ENCODE results near the gene METTL9.

METTL9 gene

DNA sequence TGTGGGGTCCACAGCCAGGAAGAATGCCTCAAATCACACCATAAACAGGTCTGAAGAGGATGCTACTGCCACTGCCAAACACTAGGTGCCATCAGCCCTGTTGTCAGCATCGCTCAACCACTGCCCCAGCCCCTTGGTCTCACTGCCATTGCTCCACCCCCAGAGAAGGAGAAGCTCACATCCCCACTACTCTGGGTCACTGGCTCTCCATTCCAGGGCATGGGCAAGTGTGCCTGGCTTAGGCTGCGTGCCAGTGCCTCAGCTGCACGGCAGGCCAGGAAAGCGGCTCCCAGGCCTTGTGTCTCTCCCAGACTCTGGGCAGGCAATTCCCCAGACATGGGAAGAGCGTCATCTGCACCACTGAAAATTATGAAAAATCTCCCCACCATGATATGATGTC is 54.2 kb downstream of the METTL9 start:
- TF ChIP-seq GATA3 (IDR thresholded peaks at IDR 0.05; ENCODE audit: low read depth, low read length) (no peak), GATA2 (IDR thresholded peaks at IDR 0.05; ENCODE audit: low read depth, low read length) (no peak)

DNA sequence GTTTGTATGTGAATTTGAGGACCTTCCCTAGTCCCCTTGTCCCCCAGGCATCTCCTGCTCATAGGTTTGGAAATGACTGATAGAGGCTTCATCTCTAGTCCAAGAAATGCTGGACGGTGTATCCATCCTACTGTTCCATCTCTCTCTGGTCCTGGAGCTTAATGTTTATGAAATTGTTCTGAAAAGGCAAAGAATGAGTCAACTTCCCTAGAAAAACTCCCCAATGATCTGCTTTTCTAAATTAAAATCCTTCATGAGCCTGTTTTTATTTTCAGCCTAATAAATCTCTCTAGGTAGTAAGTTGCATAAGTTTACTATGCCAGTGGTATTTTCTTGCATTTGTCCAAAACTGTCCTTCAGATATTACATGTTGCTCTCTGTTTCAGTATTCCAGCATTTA is 55.1 kb downstream of the METTL9 start:
- TF ChIP-seq GATA2 (IDR thresholded peaks at IDR 0.05; ENCODE audit: low read depth, low read length) (no peak), GATA3 (IDR thresholded peaks at IDR 0.05; ENCODE audit: low read depth, low read length) (no peak)

DNA sequence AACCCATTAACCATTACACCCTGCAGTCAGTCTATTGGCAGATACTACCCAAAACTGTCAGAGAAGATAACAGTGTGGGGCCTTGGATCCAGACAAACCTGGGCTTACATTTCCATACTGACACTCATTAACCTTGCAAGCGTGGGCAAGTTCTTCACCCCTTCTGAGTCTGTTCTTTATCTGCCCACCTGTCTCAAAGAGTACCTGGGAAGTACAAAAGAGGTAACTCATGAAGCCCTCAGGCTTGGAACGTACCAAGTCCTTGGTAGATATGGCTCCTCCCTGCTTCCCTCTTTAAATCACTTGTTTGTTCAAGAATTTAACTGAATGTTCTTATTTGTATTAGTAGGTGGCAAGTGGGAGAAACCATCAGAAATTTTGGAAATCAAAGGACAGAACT is 55.5 kb downstream of the METTL9 start:
- no peak for TF ChIP-seq GATA3 (IDR thresholded peaks at IDR 0.05; ENCODE audit: low read depth, low read length)
- no peak for TF ChIP-seq GATA2 (IDR thresholded peaks at IDR 0.05; ENCODE audit: low read depth, low read length)

DNA sequence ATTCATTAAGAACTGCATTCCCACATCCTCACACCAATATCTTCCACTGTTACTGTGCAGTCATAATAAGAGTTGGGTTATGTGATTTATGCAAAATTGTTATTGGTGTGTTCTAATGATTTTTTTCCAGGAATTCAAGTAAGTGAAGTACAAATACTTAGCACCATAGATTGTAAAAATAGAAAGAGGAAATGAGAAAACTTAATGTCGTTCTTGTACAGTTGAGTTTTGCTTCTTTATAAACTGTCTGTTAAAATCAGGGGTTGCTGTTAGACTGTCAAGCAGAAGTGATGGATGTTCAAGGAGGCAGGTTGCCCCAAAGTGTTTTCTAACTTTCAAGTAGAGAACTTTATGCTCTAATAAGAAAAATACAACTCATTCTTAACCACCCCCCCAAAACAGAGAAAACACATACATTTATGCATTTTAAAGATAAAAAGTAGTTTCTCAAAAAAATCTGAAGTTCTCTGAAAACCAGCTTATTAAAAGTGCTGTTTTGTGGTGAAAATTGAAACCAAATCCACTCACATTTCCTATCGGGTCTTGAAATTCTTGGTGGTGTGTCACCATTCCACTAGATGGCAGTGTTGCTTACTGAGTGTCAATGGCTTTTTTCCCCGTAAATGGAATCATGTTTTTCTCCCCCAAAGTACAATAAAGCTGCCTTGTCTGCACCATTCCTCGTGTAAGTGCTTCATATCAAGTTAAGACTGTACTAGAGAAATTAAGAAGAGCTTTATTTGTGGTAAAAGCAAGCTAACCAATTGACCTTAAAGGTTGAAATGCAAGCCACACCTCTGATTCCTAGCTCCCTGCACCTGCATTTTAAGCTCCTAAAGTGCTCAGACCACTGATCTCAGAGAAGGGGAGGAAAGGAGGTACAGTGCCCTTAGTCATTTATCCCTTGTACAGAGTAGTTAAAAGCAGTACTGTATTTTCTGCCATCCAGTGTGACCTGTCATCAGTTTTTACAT is 57.7 kb downstream of the METTL9 start:
- TF ChIP-seq GATA2 (IDR thresholded peaks at IDR 0.05; ENCODE audit: low read depth, low read length) (no peak), GATA3 (IDR thresholded peaks at IDR 0.05; ENCODE audit: low read depth, low read length) (no peak)

DNA sequence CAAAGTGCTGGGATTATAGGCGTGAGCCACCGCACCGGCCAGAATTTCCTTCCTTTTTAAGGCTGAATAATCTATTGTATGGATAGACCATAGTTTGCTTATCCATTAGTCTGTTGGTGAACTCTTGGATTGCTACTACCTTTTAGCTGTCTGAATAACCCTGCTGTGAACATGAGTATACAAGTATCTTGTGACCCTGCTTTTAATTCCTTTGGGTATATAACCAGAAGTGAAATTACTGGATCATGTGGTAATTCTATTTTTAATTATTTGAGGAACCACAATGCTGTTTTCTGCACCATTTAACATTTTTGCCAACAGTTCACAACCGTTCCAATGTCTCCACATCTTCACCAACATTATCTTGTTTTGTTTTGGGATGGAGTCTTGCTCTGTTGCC is 59.7 kb downstream of the METTL9 start:
- TF ChIP-seq GATA3 (IDR thresholded peaks at IDR 0.05; ENCODE audit: low read depth, low read length): no peak
- no peak for TF ChIP-seq GATA2 (IDR thresholded peaks at IDR 0.05; ENCODE audit: low read depth, low read length)

DNA sequence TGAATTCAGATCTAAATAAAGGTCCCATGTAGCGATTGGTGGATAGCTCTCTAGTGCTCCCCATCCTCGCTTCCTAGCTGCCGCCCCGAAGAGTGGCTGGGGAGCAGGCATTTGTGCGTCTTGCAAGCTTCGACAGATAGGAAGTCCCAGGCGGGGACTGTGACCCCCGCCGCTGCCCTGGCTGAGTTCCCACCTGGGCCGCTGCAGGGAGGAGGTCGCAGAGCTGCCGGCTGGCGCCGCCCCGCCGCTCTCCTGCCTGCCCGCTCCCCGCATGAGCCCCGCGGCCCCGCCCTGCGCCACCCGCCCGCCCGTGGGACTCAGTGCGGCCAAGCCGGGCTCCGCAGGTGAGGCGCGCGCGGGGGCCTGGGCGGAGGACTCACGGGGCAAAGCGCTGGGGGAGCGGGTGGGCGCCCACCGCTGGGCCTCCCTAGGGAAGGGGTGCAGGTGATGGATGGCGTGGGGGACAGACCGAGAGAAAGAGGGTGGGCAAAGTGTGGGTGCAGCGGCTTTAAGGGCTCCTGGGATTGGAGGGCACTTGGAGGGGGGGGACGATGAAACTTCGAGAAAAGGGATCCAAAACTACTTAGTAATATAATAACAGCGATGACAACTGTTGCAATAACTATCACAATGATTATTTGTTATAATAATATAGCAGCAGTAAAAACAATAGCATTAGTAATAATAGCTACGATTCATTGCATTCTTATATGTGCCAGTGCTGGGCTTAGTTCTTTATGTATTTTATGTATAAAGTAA is 64.7 kb downstream of the METTL9 start, which contains the start of gene OTOA:
Gene OTOA (plus strand): TSS at position 80 of the 759 bp plus-strand sequence. CDS start 14,547 bp downstream, outside the sequence.
- no peak for TF ChIP-seq GATA3 (IDR thresholded peaks at IDR 0.05; ENCODE audit: low read depth, low read length)
- no peak for TF ChIP-seq GATA2 (IDR thresholded peaks at IDR 0.05; ENCODE audit: low read depth, low read length)

DNA sequence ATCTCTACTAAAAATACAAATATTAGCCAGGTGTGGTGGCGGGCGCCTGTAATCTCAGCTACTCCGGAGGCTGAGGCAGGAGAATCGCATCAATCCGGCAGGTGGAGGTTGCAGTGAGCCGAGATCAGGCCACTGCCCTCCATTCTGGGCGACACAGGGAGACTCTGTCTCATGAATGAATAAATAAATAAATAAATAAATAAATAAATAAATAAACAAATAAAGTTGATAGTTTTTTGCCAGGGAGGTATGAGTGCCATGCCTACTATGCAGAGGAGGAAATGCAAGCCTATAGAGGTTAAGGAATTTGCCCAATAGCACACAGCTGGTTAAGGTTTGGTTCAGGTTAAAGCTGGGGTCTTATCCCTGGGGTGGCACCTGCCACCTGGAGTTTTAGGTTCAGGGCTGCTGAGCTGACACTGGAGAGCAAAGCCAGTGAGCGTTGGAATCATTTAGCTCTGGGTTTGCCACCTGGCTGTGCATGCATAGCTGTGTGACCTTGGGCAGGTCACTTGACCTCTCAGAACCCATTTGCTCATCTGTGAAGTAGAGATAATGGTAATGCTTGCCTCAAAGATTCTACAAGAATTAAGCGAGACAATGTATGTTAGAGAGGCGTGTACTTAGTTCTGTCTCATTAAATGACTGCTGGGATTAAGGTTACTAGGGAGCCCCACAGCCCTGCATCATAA is 65.6 kb downstream of the METTL9 start:
- TF ChIP-seq GATA2 (IDR thresholded peaks at IDR 0.05; ENCODE audit: low read depth, low read length) (no peak), GATA3 (IDR thresholded peaks at IDR 0.05; ENCODE audit: low read depth, low read length) (no peak)

DNA sequence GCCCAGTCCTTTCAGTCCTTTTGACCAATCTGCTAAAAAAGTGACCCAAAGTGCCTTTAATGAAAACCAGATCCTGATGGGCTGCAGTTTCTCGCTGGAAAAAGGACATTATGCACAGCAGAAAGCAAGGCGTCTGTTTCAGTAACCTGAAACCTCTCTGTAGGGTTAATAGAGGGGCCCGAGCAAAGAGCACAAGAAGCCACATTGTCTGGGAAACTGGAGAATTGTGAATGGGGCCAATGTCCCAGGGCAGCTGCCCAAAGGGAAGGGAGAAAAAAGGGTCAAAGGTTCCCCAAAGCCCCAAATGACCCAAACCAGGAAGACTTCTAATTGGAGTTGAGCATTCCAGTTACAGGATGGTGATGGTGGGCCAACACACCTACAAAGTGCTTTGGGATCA is 67.4 kb downstream of the METTL9 start:
- TF ChIP-seq GATA2 (IDR thresholded peaks at IDR 0.05; ENCODE audit: low read depth, low read length) (no peak), GATA3 (IDR thresholded peaks at IDR 0.05; ENCODE audit: low read depth, low read length) (no peak)

DNA sequence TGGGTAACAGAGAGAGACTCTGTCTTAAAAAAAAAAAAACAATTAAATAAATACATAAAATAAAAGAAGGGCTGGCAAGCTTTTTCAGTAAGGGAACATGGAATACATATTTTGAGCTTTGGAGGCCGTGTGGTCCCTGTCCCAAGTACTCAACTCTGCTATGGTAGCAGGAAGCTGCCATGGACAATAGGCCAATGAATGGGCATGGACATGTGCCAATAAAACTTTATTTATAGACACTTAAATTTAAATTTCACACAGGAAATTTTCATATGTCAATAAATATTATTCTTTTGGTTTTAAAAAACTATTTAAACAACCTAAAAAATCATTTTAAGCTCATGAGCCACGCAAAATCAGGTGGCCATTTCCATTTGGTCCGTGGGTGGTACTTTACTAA is 68.2 kb downstream of the METTL9 start:
- TF ChIP-seq GATA2 (IDR thresholded peaks at IDR 0.05; ENCODE audit: low read depth, low read length): no peak
- TF ChIP-seq GATA3 (IDR thresholded peaks at IDR 0.05; ENCODE audit: low read depth, low read length): no peak

DNA sequence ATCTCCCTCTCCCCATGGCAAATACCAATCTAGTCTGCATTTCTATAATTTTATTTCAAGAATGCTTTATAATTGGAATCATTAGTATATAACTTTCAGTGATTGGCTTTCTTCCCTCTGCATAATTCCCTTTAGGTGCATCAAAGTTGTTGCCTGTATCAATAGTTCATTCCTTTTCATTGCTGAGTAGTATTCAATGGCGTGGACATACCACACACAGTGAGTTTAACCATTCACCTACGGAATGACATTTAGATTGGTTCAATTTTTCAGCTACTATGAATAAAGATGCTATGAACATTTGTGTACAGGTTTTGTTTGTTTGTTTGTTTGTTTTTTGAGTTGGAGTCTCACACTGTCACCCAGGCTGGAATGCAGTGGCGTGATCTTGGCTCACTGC is 74.1 kb downstream of the METTL9 start:
- TF ChIP-seq GATA3 (IDR thresholded peaks at IDR 0.05; ENCODE audit: low read depth, low read length) (no peak), GATA2 (IDR thresholded peaks at IDR 0.05; ENCODE audit: low read depth, low read length) (no peak)

DNA sequence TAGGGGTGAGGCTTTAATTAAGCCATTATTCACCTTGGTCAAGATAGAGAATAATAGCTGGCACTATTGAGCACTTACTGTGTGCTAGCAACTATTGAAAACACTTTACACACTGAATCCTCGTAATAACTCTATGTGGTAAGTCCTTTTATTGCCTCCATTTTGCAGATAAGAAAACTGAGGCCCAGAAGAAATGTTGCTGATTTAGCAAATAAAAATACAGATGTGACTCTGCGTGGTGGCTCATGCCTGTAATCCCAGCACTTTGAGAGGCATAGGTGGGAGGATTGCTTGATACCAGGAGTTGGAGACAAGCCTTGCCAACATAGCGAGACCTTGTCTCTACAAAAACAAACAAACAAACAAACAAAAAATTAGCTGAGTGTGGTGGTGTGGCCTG is 83.8 kb downstream of the METTL9 start:
- no peak for TF ChIP-seq GATA3 (IDR thresholded peaks at IDR 0.05; ENCODE audit: low read depth, low read length)
- TF ChIP-seq GATA2 (IDR thresholded peaks at IDR 0.05; ENCODE audit: low read depth, low read length): no peak

DNA sequence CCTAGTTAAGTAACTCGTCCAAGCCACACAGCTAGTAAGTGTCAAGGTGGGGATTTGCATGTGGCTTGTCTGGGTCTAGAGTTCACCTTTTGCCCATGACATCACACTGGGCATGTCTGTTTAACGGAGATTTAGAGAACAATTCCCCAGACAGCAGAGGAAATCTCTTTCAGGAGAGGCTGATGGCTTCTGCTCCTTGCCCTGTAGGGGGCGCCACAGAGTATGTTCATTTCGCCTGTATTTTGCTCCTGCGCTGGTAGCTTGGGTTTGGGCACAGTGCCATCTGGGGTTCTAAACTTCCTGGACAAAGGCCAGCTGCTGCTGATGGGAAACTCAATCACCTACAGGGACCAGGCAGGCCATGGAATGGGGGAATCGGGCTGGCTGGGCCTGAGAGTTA is 84.8 kb downstream of the METTL9 start:
- TF ChIP-seq GATA2 (IDR thresholded peaks at IDR 0.05; ENCODE audit: low read depth, low read length) (no peak), GATA3 (IDR thresholded peaks at IDR 0.05; ENCODE audit: low read depth, low read length) (no peak)

DNA sequence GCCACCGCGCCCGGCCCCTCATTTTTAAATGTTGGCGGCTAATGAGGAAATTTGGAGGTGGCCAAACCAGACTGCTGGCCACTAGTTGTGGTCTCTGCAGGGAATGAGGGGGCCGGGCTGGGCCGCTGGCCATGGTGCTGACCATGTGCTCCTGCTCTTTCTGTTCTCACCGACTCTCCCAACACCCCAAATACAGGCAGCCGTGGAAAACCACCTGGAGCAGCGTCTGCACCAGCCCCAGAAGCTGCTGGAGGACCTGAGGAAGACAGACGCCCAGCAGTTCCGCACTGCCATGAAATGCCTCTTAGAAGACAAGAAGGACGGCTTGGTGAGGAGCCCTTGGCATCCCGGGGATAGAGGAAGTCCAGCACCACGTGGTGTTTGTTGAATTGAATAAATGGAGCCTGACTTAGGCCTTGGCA is 85.7 kb downstream of the METTL9 start:
- no peak for TF ChIP-seq GATA2 (IDR thresholded peaks at IDR 0.05; ENCODE audit: low read depth, low read length)
- no peak for TF ChIP-seq GATA3 (IDR thresholded peaks at IDR 0.05; ENCODE audit: low read depth, low read length)

DNA sequence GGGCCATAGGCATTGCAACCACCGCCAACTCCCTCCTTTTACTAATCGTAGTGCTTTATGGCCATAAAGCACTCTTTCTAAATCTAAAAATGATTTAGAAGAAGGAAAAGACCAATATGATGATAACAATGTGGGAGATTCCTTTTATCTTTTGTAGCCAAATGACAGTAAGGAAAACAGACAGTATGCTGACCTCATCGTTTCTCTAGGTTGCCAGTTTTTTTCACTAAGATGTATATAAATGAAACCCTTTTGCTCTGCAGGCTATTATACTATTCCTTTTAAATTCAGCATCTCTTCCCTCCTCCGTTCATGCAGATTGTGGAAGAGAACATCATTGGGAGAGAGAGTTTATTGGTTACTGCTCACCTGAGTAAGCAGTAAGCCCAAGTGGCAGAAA is 89.7 kb downstream of the METTL9 start:
- TF ChIP-seq GATA2 (IDR thresholded peaks at IDR 0.05; ENCODE audit: low read depth, low read length) (no peak), GATA3 (IDR thresholded peaks at IDR 0.05; ENCODE audit: low read depth, low read length) (no peak)

All from SH-SY5Y (cell line).